Measurements from ENCODE around the gene NFIC. TPM values are rescaled to one million over a fixed set of nuclear protein-coding genes. Genes with fewer than 3 reads are reported as not detected.

Gene NFIC
- polyA plus RNA-seq, 2 of the 4 experiments (the other 2 are of a cell fraction): 2.6 to 34.9 TPM

- TF ChIP-seq, protein P1, sequence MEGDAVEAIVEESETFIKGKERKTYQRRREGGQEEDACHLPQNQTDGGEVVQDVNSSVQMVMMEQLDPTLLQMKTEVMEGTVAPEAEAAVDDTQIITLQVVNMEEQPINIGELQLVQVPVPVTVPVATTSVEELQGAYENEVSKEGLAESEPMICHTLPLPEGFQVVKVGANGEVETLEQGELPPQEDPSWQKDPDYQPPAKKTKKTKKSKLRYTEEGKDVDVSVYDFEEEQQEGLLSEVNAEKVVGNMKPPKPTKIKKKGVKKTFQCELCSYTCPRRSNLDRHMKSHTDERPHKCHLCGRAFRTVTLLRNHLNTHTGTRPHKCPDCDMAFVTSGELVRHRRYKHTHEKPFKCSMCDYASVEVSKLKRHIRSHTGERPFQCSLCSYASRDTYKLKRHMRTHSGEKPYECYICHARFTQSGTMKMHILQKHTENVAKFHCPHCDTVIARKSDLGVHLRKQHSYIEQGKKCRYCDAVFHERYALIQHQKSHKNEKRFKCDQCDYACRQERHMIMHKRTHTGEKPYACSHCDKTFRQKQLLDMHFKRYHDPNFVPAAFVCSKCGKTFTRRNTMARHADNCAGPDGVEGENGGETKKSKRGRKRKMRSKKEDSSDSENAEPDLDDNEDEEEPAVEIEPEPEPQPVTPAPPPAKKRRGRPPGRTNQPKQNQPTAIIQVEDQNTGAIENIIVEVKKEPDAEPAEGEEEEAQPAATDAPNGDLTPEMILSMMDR (IDR thresholded peaks at IDR 0.05): no peak
Observed at GRCh38 chr19:3517638-3518037, 151.3 kb downstream of the NFIC start (continued).

GRCh38 chr19:3518255-3518654 lies 151.9 kb downstream of the NFIC start:
- Histone ChIP-seq H3K27ac (no peak overlapping the region), H3K4me2 (no peak overlapping the region), H3K9me3 (no peaks in the 10 kb centered on the region), H3K4me3 (no peak overlapping the region), H3K4me1 (peaks cover 13% of the 10 kb centered on the region; the same call in 2 of the 3 replicates)
- CTCF ChIA-PET: interaction anchor here (1.0 to 3.2 kb wide), 4 partner anchors 12 to 68 kb away, joined by 3 to 12 read pairs (median 4); partner anchors contain the start of gene GIPC3
- 84% methylated on average over 5 of the region's 10 CpGs for WGBS (ENCODE audit: missing lambda C conversion rate)
- POLR2A ChIA-PET: no interaction called here
- TF ChIP-seq EHF (CRISPR knock-in tag; IDR thresholded peaks at IDR 0.05) (no peak), RARB (CRISPR knock-in tag; IDR thresholded peaks at IDR 0.05) (no peak), RAD21 (conservative IDR thresholded peaks at IDR 0.05 in 1 of 2, IDR thresholded peaks at IDR 0.05 in 1 of 2) (no peak), MAFK (IDR thresholded peaks at IDR 0.05; ENCODE audit: partially characterized antibody) (no peak), CEBPB (IDR thresholded peaks at IDR 0.05) (no peak), GATA3 (IDR thresholded peaks at IDR 0.05; ENCODE audit: borderline replicate concordance) (no peak), NPAS2 (CRISPR knock-in tag; IDR thresholded peaks at IDR 0.05; ENCODE audit: borderline replicate concordance) (no peak), JUN (IDR thresholded peaks at IDR 0.05) (no peak), BHLHE40 (IDR thresholded peaks at IDR 0.05; ENCODE audit: low read depth, low read length) (no peak)
- TF ChIP-seq, protein P2, sequence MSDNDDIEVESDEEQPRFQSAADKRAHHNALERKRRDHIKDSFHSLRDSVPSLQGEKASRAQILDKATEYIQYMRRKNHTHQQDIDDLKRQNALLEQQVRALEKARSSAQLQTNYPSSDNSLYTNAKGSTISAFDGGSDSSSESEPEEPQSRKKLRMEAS (IDR thresholded peaks at IDR 0.05): no peak
- TF ChIP-seq, protein P3, sequence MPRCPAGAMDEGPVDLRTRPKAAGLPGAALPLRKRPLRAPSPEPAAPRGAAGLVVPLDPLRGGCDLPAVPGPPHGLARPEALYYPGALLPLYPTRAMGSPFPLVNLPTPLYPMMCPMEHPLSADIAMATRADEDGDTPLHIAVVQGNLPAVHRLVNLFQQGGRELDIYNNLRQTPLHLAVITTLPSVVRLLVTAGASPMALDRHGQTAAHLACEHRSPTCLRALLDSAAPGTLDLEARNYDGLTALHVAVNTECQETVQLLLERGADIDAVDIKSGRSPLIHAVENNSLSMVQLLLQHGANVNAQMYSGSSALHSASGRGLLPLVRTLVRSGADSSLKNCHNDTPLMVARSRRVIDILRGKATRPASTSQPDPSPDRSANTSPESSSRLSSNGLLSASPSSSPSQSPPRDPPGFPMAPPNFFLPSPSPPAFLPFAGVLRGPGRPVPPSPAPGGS (IDR thresholded peaks at IDR 0.05): no peak
- FAIRE-seq (no peak), DNase-seq (ENCODE audit: low read depth in 1 of 2, low spot score in 1 of 2) (no peak), ATAC-seq (no peak)

- POLR2A ChIA-PET: no interaction called here
- FAIRE-seq: no peak
- Histone ChIP-seq H3K4me1 (peaks cover 13% of the 10 kb centered on the region; the same call in 2 of the 3 replicates), H3K4me2 (no peak overlapping the region), H3K4me3 (no peak overlapping the region), H3K9me3 (no peaks in the 10 kb centered on the region), H3K27ac (no peak overlapping the region)
- ATAC-seq: no peak
- CTCF ChIA-PET: interaction anchor here (1.0 to 3.2 kb wide), 3 partner anchors 18 to 67 kb away, joined by 3 to 12 read pairs (median 4); partner anchors contain the start of gene GIPC3
- TF ChIP-seq HOXB5 (CRISPR knock-in tag; IDR thresholded peaks at IDR 0.05) (no peak), HEYL (CRISPR knock-in tag; IDR thresholded peaks at IDR 0.05) (no peak)
- TF ChIP-seq, protein P4, sequence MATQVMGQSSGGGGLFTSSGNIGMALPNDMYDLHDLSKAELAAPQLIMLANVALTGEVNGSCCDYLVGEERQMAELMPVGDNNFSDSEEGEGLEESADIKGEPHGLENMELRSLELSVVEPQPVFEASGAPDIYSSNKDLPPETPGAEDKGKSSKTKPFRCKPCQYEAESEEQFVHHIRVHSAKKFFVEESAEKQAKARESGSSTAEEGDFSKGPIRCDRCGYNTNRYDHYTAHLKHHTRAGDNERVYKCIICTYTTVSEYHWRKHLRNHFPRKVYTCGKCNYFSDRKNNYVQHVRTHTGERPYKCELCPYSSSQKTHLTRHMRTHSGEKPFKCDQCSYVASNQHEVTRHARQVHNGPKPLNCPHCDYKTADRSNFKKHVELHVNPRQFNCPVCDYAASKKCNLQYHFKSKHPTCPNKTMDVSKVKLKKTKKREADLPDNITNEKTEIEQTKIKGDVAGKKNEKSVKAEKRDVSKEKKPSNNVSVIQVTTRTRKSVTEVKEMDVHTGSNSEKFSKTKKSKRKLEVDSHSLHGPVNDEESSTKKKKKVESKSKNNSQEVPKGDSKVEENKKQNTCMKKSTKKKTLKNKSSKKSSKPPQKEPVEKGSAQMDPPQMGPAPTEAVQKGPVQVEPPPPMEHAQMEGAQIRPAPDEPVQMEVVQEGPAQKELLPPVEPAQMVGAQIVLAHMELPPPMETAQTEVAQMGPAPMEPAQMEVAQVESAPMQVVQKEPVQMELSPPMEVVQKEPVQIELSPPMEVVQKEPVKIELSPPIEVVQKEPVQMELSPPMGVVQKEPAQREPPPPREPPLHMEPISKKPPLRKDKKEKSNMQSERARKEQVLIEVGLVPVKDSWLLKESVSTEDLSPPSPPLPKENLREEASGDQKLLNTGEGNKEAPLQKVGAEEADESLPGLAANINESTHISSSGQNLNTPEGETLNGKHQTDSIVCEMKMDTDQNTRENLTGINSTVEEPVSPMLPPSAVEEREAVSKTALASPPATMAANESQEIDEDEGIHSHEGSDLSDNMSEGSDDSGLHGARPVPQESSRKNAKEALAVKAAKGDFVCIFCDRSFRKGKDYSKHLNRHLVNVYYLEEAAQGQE (IDR thresholded peaks at IDR 0.05): no peak
- no peak for DNase-seq (ENCODE audit: low read depth in 1 of 2, low spot score in 1 of 2)
- 100% methylated on average over 2 of the region's 2 CpGs for WGBS (ENCODE audit: missing lambda C conversion rate)
Observed at GRCh38 chr19:3518659-3519058, 152.3 kb downstream of the NFIC start.

Small RNA genes lying within 50 kb of the gene (small RNA-seq; reads per million reads assigned to genes)
- gene AC005514.1: 0 reads per million in 6 experiments

Other genes starting within 250 kb of the NFIC start
- gene GNA15, start 230.6 kb upstream of the NFIC start, polyA plus RNA-seq (2011; rRNA removed): 0.06 and 0.07 TPM in 2 replicates
- 0.04 TPM in 1 of 3 replicates, not detected in the others for gene GNA15, start 230.6 kb upstream of the NFIC start, polyA plus RNA-seq (2017; fragmentation: RNase III; extraction: RNeasy Plus Mini Kit Qiagen cat#74134 plus additional on column Dnase treatment)
- gene S1PR4, start 187.8 kb upstream of the NFIC start, polyA plus RNA-seq (2011; rRNA removed): 0.09 TPM in 1 of 2 replicates, not detected in the other
- 0.08 to 0.33 TPM (median 0.17 TPM) in 3 replicates for gene S1PR4, start 187.8 kb upstream of the NFIC start, polyA plus RNA-seq (2017; fragmentation: RNase III; extraction: RNeasy Plus Mini Kit Qiagen cat#74134 plus additional on column Dnase treatment)
- gene NCLN, start 180.7 kb upstream of the NFIC start, polyA plus RNA-seq (2011; rRNA removed): 22.8 and 27.6 TPM in 2 replicates
- gene NCLN, start 180.7 kb upstream of the NFIC start, polyA plus RNA-seq (2017; fragmentation: RNase III; extraction: RNeasy Plus Mini Kit Qiagen cat#74134 plus additional on column Dnase treatment): 55.5 to 58.5 TPM (median 55.5 TPM) in 3 replicates
- gene CELF5, start 141.9 kb upstream of the NFIC start, polyA plus RNA-seq (2011; rRNA removed): 0.31 and 0.42 TPM in 2 replicates
- gene CELF5, start 141.9 kb upstream of the NFIC start, polyA plus RNA-seq (2017; fragmentation: RNase III; extraction: RNeasy Plus Mini Kit Qiagen cat#74134 plus additional on column Dnase treatment): 0.61 to 0.87 TPM (median 0.75 TPM) in 3 replicates
- 1.1 and 1.2 TPM in 2 replicates for gene SMIM24, start 113.9 kb downstream of the NFIC start, polyA plus RNA-seq (2011; rRNA removed)
- 0.62 to 1.0 TPM (median 0.67 TPM) in 3 replicates for gene SMIM24, start 113.9 kb downstream of the NFIC start, polyA plus RNA-seq (2017; fragmentation: RNase III; extraction: RNeasy Plus Mini Kit Qiagen cat#74134 plus additional on column Dnase treatment)
- gene SMIM44, start 116.9 kb downstream of the NFIC start, polyA plus RNA-seq (2011; rRNA removed): not detected in 2 replicates
- gene SMIM44, start 116.9 kb downstream of the NFIC start, polyA plus RNA-seq (2017; fragmentation: RNase III; extraction: RNeasy Plus Mini Kit Qiagen cat#74134 plus additional on column Dnase treatment): not detected in 3 replicates
- gene DOHH, start 134.1 kb downstream of the NFIC start, polyA plus RNA-seq (2011; rRNA removed): 3.3 and 4.6 TPM in 2 replicates
- 12.1 to 14.2 TPM (median 13.3 TPM) in 3 replicates for gene DOHH, start 134.1 kb downstream of the NFIC start, polyA plus RNA-seq (2017; fragmentation: RNase III; extraction: RNeasy Plus Mini Kit Qiagen cat#74134 plus additional on column Dnase treatment)
- 13.9 and 14.4 TPM in 2 replicates for gene FZR1, start 139.7 kb downstream of the NFIC start, polyA plus RNA-seq (2011; rRNA removed)
- gene FZR1, start 139.7 kb downstream of the NFIC start, polyA plus RNA-seq (2017; fragmentation: RNase III; extraction: RNeasy Plus Mini Kit Qiagen cat#74134 plus additional on column Dnase treatment): 15.5 to 19.1 TPM (median 18.1 TPM) in 3 replicates
- not detected in 2 replicates for gene TEKTIP1, start 172.6 kb downstream of the NFIC start, polyA plus RNA-seq (2011; rRNA removed)
- gene TEKTIP1, start 172.6 kb downstream of the NFIC start, polyA plus RNA-seq (2017; fragmentation: RNase III; extraction: RNeasy Plus Mini Kit Qiagen cat#74134 plus additional on column Dnase treatment): not detected in 3 replicates
- gene MFSD12, start 191.0 kb downstream of the NFIC start, polyA plus RNA-seq (2011; rRNA removed): 52.5 and 54.9 TPM in 2 replicates
- 101 to 115 TPM (median 109 TPM) in 3 replicates for gene MFSD12, start 191.0 kb downstream of the NFIC start, polyA plus RNA-seq (2017; fragmentation: RNase III; extraction: RNeasy Plus Mini Kit Qiagen cat#74134 plus additional on column Dnase treatment)
- gene HMG20B, start 206.4 kb downstream of the NFIC start, polyA plus RNA-seq (2011; rRNA removed): 19.6 and 24.2 TPM in 2 replicates
- gene HMG20B, start 206.4 kb downstream of the NFIC start, polyA plus RNA-seq (2017; fragmentation: RNase III; extraction: RNeasy Plus Mini Kit Qiagen cat#74134 plus additional on column Dnase treatment): 40.0 to 47.1 TPM (median 46.6 TPM) in 3 replicates
- gene GIPC3, start 218.9 kb downstream of the NFIC start, polyA plus RNA-seq (2011; rRNA removed): 0.05 and 0.20 TPM in 2 replicates
- gene GIPC3, start 218.9 kb downstream of the NFIC start, polyA plus RNA-seq (2017; fragmentation: RNase III; extraction: RNeasy Plus Mini Kit Qiagen cat#74134 plus additional on column Dnase treatment): 0.07 to 0.15 TPM (median 0.12 TPM) in 3 replicates
- gene TBXA2R, start 240.3 kb downstream of the NFIC start, polyA plus RNA-seq (2011; rRNA removed): 0.13 and 0.26 TPM in 2 replicates
- gene TBXA2R, start 240.3 kb downstream of the NFIC start, polyA plus RNA-seq (2017; fragmentation: RNase III; extraction: RNeasy Plus Mini Kit Qiagen cat#74134 plus additional on column Dnase treatment): 0.49 to 0.62 TPM (median 0.49 TPM) in 3 replicates

Measured in A549 (cell line).